C4-2B (cell line): Measurements from ENCODE around the gene CWC15.

Source experiments
- H3K27ac ChIP-seq: fragments of 450-650 bp; 2 replicates; pipeline ENCODE4 v1.5.1; 2017
- CTCF ChIP-seq: fragments of 450-650 bp; conservative IDR thresholded peaks from 2 replicates; pipeline ENCODE4 v1.5.1; 2017; ENCODE audit warnings: mild to moderate bottlenecking
- ZFX ChIP-seq: fragments of 450-650 bp; IDR thresholded peaks from 2 replicates; pipeline ENCODE4 v1.6.1; 2017

Gene CWC15

GRCh38 chr11:94968334-94968958 lies 4.9 kb downstream of the CWC15 start:
- no peak overlapping the region for H3K27ac ChIP-seq
- TF ChIP-seq CTCF: peak; percentile 83
- TF ChIP-seq ZFX: no peak

GRCh38 chr11:94964934-94965333 lies 8.4 kb downstream of the CWC15 start:
- TF ChIP-seq CTCF (no peak), ZFX (no peak)
- no peak overlapping the region for H3K27ac ChIP-seq

- TF ChIP-seq ZFX: no peak
- TF ChIP-seq CTCF: no peak
- H3K27ac ChIP-seq: no peak overlapping the region
Measured at GRCh38 chr11:94961255-94961654, 12.1 kb downstream of the CWC15 start.

- TF ChIP-seq ZFX (no peak), CTCF (no peak)
- H3K27ac ChIP-seq: no peak overlapping the region
Measured at GRCh38 chr11:94960488-94960887, 12.9 kb downstream of the CWC15 start.

GRCh38 chr11:94959179-94959578 lies 14.2 kb downstream of the CWC15 start:
- H3K27ac ChIP-seq: no peak overlapping the region
- TF ChIP-seq CTCF (no peak), ZFX (no peak)

- TF ChIP-seq CTCF (no peak), ZFX (no peak)
Measured at GRCh38 chr11:94958121-94958696, 15.1 kb downstream of the CWC15 start.

GRCh38 chr11:94956963-94957362 lies 16.4 kb downstream of the CWC15 start:
- TF ChIP-seq ZFX: no peak
- TF ChIP-seq CTCF: no peak
- H3K27ac ChIP-seq: no peak overlapping the region

More at GRCh38 chr11:94958121-94958696, 15.1 kb downstream of the CWC15 start:
- no peak overlapping the region for H3K27ac ChIP-seq
